Fibroblast of lung (primary cell): ENCODE measurements around the gene GRK5. TPM values are rescaled to one million over a fixed set of nuclear protein-coding genes. Genes with fewer than 3 reads are reported as not detected.
"Not testable (repeated sequence)": the region's sequence is repeated elsewhere in the genome, so short reads cannot be mapped to it uniquely, and the experiment has no call there.

Experiments
- DNase-seq, 2 donors: peaks; one replicate each; pipeline versions ENCODE4 v3.0.0 to v3.0.0-alpha.2; 2010; ENCODE audit warnings: low read depth in 2 of 2
- H2AFZ ChIP-seq: 2 replicates; pipeline ENCODE4 v1.5.1; 2012; ENCODE audit warnings: low read length, control low read depth, inconsistent platforms
- H3K27ac ChIP-seq: 2 replicates; pipeline ENCODE4 v1.5.1; 2011; ENCODE audit warnings: low read length, control low read depth; ENCODE audit not compliant: insufficient read depth
- H3K27me3 ChIP-seq: 2 replicates; pipeline ENCODE4 v1.5.1; 2011; ENCODE audit warnings: mild to moderate bottlenecking, low read length; ENCODE audit not compliant: control insufficient read depth, insufficient read depth
- H3K36me3 ChIP-seq: 2 replicates; pipeline ENCODE4 v1.5.1; 2011; ENCODE audit warnings: low read length; ENCODE audit not compliant: control insufficient read depth, insufficient read depth
- H3K4me1 ChIP-seq: 2 replicates; pipeline ENCODE4 v1.5.1; 2011; ENCODE audit warnings: low read length; ENCODE audit not compliant: control insufficient read depth, insufficient read depth; ENCODE audit errors: extremely low read depth
- H3K4me2 ChIP-seq: 2 replicates; pipeline ENCODE4 v1.5.1; 2011; ENCODE audit warnings: low read length, control low read depth; ENCODE audit not compliant: insufficient read depth; ENCODE audit errors: extremely low read depth
- H3K4me3 ChIP-seq, 4 experiments: fragments of 200-600 bp in 1 of 4; sonication (generic) in 1 of 4; replicated peaks in 1 of 4; 2 replicates each; pipeline ENCODE4 v1.5.1; 2011 to 2016; ENCODE audit warnings: low read length in 4 of 4, low read depth in 3 of 4, mild to moderate bottlenecking in 3 of 4, control low read depth in 2 of 4, inconsistent platforms in 1 of 4, mixed read lengths in 1 of 4; ENCODE audit not compliant: insufficient read depth in 1 of 4; ENCODE audit errors: control extremely low read depth in 1 of 4
- H3K79me2 ChIP-seq: 2 replicates; pipeline ENCODE4 v1.5.1; 2012; ENCODE audit warnings: mild to moderate bottlenecking, low read length, inconsistent platforms; ENCODE audit not compliant: control insufficient read depth, insufficient read depth
- H3K9ac ChIP-seq: 2 replicates; pipeline ENCODE4 v1.5.1; 2011; ENCODE audit warnings: mild to moderate bottlenecking, low read length, control low read depth; ENCODE audit not compliant: insufficient read depth
- H3K9me3 ChIP-seq: 2 replicates; pipeline ENCODE4 v1.5.1; 2012; ENCODE audit warnings: low read depth, low read length; ENCODE audit not compliant: control insufficient read depth, insufficient read depth
- H4K20me1 ChIP-seq: 2 replicates; pipeline ENCODE4 v1.5.1; 2011; ENCODE audit warnings: low read length; ENCODE audit not compliant: control insufficient read depth, insufficient read depth; ENCODE audit errors: extremely low read depth
- EZH2 ChIP-seq: IDR thresholded peaks from 2 replicates; pipeline ENCODE4 v1.5.1; 2012; ENCODE audit warnings: low read length, control low read depth, mild to moderate bottlenecking; ENCODE audit errors: missing control alignments
- polyA plus RNA-seq, 2 donors: library from polyadenylated mRNA; depleted of rRNA in 1 of 2; stranded (reverse) in 1 of 2; unstranded in 1 of 2; fragments of >200 nt; gene quantifications; 2 replicates each; pipeline ENCODE4 v1.2.1, GENCODE V29; 2011 to 2012; ENCODE audit warnings: missing spikeins in 1 of 2
- total RNA-seq: library from RNA; depleted of rRNA; stranded (reverse); fragments of >200 nt; gene quantifications from 2 replicates; pipeline ENCODE4 v1.2.1, GENCODE V29; 2014
- TF ChIP-seq, protein P1 (sequence below), 2 donors: IDR thresholded peaks in 1 of 2; conservative IDR thresholded peaks in 1 of 2; 1 replicate in 1 of 2; 2 replicates in 1 of 2; pipeline ENCODE4 v1.5.1; 2011 to 2012; ENCODE audit warnings: low read length in 2 of 2, control low read depth in 1 of 2, inconsistent platforms in 1 of 2, low read depth in 1 of 2, mild to moderate bottlenecking in 1 of 2

The GRK5 gene
- total and polyA plus RNA-seq, 2 donors (not counting 1 experiment from before 2014, with no cell fraction given) = 24.1 to 90.3 TPM

DNA sequence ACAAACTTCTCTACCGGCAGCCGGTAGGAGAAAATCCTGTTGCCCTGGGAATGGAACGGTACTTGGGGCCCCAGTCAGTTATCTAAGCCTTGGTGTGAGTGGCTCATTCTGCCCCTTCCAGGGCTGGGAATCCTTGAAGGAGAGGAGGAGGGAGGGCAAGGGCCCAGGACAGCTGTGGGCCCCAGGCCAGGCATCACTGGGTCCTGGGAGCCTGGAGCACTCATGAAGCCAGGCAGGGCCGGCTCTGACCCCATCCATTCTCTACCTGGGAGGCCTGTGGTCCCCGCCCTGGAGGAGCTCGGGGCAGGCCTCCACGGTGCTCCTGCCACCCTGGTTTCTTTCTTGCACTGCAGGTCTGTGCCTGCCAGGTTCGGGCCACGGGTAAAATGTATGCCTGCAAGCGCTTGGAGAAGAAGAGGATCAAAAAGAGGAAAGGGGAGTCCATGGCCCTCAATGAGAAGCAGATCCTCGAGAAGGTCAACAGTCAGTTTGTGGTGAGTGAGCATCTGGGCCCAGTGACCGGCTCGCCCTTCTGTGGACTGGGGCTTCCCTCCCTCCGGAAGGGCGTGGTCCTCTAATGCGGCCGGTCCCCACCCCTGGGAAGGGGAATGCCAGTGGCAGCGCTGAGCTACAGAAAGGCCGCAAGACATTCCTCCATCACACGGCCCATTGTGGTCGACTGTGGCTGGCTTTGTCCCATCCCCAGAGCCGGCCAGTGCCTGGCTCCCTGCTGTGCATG lies 223.8 kb downstream of the GRK5 start:
- Histone ChIP-seq H3K9ac (no peak overlapping the region), H3K36me3 (peaks cover 37% of the 10 kb centered on the region), H3K4me3 (no peak overlapping the region), H3K4me2 (no peak overlapping the region), H4K20me1 (no peaks in the 10 kb centered on the region), H3K9me3 (no peaks in the 10 kb centered on the region), H3K27me3 (no peaks in the 10 kb centered on the region), H2AFZ (no peak overlapping the region), H3K79me2 (peaks cover 2% of the 10 kb centered on the region), H3K4me1 (no peaks in the 10 kb centered on the region), H3K27ac (no peak overlapping the region)
- DNase-seq = peak in 1 of 2 donors; percentile 16
- TF ChIP-seq EZH2 = no peak
- TF ChIP-seq, protein P1, sequence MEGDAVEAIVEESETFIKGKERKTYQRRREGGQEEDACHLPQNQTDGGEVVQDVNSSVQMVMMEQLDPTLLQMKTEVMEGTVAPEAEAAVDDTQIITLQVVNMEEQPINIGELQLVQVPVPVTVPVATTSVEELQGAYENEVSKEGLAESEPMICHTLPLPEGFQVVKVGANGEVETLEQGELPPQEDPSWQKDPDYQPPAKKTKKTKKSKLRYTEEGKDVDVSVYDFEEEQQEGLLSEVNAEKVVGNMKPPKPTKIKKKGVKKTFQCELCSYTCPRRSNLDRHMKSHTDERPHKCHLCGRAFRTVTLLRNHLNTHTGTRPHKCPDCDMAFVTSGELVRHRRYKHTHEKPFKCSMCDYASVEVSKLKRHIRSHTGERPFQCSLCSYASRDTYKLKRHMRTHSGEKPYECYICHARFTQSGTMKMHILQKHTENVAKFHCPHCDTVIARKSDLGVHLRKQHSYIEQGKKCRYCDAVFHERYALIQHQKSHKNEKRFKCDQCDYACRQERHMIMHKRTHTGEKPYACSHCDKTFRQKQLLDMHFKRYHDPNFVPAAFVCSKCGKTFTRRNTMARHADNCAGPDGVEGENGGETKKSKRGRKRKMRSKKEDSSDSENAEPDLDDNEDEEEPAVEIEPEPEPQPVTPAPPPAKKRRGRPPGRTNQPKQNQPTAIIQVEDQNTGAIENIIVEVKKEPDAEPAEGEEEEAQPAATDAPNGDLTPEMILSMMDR (conservative IDR thresholded peaks at IDR 0.05 in 1 of 2, IDR thresholded peaks at IDR 0.05 in 1 of 2; ENCODE audit: low read depth in 1 of 2, low read length in 2 of 2) = no peak

DNA sequence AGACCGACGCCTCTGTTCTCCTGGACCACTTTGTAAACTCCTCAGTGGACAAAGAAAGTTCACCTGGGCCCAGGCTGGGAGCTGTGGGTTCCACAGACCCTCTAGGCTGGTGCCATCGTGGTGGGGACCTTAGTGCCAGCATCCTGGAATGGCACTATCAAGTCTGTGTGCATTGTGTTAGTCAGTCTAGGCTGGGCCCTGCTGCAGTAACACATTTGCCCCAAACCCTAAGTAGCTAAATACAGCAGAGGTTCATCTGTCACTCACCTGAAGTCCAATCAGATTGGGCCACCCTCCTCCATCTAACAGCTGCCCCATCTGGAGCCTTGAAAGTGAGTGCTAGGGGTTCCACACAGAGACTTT lies 224.4 kb downstream of the GRK5 start:
- no peak overlapping the region for H3K4me2 ChIP-seq
- no peak overlapping the region for H3K4me3 ChIP-seq
- H3K27me3 ChIP-seq = no peaks in the 10 kb centered on the region
- no peak overlapping the region for H3K9ac ChIP-seq
- no peak overlapping the region for H3K27ac ChIP-seq
- H3K4me1 ChIP-seq = no peaks in the 10 kb centered on the region
- H3K9me3 ChIP-seq = no peaks in the 10 kb centered on the region
- no peak for DNase-seq
- TF ChIP-seq, protein P1 (conservative IDR thresholded peaks at IDR 0.05 in 1 of 2, IDR thresholded peaks at IDR 0.05 in 1 of 2; ENCODE audit: low read depth in 1 of 2, low read length in 2 of 2) = no peak
- no peaks in the 10 kb centered on the region for H4K20me1 ChIP-seq
- peaks cover 37% of the 10 kb centered on the region for H3K36me3 ChIP-seq
- H3K79me2 ChIP-seq = peaks cover 2% of the 10 kb centered on the region
- H2AFZ ChIP-seq = no peak overlapping the region

DNA sequence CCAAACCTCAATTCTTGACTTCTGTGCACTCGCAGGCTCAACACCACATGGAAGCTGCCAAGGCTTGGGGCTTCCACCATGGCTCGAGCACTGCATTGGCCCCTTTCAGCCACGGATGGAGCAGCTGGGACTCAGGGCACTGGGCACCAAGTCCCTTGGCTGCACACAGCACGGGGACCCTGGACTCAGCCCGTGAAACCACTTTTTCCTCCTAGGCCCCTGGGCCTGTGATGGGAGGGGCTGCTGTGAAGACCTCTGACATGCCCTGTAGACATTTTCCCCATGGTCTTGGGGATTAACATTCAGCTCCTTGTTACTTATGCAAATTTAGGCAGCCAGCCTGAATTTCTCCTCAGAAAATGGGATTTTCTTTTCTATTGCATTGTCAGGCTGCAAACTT lies 227.6 kb downstream of the GRK5 start:
- H3K36me3 ChIP-seq = peaks cover 25% of the 10 kb centered on the region
- not testable (repeated sequence) for H3K27me3 ChIP-seq, H2AFZ ChIP-seq, H3K79me2 ChIP-seq, DNase-seq, H3K9ac ChIP-seq, H3K4me2 ChIP-seq, H3K4me1 ChIP-seq, H3K9me3 ChIP-seq, H3K4me3 ChIP-seq, H3K27ac ChIP-seq, H4K20me1 ChIP-seq
